ENCODE data around the gene EPB41L4B.
"Not testable (repeated sequence)": the region's sequence is repeated elsewhere in the genome, so short reads cannot be mapped to it uniquely, and the experiment has no call there.

The EPB41L4B gene

DNA sequence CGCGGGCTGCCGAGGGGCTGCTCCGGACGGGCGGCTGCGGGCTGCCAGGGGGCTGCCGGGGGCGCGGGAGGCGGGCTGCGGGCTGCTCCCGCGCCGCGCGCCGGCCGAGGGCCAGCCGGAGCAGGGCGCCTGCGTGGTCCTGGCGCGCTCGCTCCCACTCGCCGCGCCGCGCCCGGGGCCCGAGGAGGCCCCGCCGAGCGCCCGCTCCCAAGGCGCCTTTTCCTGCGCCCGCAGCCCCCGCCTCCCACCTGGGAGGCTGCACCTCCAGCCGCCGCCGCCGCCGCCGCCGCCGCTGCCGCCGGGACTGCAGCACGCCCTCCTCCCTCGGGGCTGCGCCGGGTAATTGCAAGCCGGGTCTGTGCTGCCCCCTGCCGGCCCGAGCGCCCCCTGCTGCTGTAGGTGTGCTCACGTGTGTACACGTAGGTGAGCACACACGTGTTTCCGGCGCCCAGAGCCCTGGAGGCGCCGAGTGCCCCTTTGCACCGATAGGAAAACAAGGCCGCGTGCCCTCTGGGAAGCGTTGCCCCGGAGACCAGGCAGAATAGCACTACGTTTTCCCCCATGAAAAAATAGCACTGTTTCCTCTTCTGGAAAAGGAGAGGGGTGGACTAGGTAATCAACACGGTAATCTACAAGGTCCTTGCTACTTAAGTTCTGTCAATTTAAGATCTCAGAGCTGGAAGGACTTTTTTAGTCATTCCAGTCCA, at the start of gene EPB41L4B:
TSS of gene EPB41L4B (minus strand) at position 318 of the 707 bp plus-strand sequence. CDS start 613 bp downstream, outside the sequence.
- DNase-seq (ENCODE audit: low read depth), result no peak

DNA sequence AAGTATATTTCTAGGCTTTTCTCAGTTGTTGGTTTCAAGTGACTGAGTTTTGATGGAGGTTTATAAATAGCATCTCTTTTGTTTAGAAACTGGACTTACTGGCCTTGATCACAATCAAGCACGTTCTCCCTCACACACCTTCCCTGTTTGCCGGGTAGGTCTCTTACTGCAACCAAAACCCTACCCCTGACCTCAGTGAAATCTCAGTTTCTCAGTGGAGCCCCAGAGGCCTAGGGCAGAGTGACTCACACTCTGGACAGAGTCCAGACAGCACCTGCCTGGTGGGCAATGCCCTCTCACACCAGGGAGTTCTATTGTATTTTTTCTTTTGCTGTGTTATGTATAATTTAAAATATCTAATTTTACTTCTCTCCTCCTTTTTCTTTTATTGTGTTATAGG, 48.4 kb upstream of the EPB41L4B start:
- DNase-seq (ENCODE audit: low read depth), result no peak

DNA sequence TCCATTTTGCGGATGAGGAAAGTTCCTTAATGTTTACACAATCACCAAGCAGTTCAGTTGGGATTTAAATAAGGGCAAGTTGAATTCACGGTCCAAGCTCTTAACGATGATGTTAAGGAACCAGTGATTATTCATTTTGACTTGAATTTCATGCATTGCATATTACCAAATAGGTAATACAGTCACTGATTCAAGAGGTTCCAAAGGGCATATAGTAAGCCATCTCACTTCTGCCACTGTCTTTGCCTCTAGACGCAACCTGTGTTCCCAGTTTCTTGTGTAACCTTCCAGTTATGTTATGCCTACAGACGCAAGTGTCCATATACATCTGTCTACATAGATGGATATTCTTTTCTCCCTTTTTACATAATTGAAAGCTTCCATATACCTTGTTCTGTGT, 39.9 kb upstream of the EPB41L4B start:
- DNase-seq (ENCODE audit: low read depth), result no peak

DNA sequence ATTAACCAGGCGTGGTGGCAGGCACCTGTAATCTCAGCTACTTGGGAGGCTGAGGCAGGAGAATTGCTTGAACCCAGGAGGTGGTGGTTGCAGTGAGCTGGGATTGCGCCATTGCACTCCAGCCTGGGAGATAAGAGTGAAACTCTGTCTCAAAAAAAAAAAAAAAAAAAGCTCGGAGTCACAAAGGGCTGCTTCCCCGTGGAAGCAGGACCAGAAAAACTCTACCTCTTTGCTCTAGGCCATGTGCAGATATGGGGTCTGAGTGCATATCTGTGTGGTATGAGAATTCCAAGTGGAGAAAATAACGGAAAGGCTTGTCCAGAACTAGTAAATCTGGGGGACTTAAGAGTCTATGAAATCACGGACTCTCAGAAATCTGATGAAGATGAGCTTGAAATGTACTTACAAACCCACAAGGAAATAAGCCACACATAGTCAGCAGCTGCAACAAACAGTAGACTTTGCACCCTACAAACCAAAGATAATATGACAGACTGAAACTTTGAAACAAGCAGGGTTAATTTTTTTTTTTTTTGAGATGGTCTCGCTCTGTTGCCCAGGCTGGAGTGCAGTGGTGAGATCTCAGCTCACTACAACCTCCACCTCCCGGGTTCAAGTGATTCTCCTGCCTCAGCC, 38.2 kb upstream of the EPB41L4B start:
- not testable (repeated sequence) for DNase-seq (ENCODE audit: low read depth)

DNA sequence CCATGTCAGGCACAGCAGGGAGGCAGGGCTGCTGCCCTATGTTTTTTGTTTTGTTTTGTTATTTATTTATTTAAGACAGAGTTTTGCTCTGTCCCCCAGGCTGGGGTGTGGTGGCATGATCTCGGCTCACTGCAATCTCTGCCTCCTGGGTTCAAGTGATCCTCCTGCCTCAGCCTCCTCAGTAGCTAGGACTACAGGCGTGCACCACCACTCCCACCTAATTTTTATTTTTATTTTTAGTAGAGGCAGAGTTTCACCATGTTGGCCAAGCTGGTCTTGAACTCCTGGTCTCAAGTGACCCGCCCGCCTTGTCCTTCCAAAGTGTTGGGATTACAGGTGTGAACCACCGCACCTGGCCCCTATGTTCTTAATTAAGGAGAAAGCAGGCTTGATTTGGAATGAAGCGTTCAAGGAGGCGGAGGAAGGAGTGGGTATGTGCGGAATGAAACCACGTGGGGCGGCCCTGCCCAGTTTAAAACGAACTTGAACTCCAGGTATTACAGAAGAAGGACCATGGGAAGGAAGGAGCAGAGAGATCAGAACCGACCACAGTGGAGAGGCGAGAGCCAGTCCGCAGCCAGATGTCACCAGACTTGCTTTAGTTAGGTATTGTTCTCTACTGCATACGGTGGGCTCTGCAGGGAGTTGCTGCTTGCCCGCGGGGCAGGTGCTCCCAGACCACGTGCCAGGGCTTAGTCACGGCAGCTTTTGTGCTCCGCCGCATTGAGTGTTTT, 34.9 kb upstream of the EPB41L4B start:
- DNase-seq (ENCODE audit: low read depth), result no peak

DNA sequence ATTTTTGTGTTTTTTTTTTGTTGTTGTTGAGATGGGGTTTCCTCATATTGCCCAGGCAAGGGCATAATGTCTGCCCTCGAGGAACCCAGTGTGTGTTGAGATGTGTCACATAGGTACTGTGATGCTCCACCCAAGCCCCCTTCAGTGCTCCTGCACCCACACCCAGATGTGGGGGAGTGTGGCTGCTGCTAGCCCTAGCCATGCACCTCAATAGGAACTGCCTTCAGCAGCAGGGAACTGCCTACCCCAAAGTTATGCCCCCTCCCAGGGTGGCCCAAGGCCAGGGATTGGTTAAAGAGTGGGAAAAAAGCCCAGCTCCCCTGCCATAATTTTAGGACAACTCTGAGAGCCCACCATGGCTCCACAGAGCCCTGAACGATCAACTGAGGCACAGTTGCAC, 33.3 kb upstream of the EPB41L4B start:
- DNase-seq (ENCODE audit: low read depth), result no peak

DNA sequence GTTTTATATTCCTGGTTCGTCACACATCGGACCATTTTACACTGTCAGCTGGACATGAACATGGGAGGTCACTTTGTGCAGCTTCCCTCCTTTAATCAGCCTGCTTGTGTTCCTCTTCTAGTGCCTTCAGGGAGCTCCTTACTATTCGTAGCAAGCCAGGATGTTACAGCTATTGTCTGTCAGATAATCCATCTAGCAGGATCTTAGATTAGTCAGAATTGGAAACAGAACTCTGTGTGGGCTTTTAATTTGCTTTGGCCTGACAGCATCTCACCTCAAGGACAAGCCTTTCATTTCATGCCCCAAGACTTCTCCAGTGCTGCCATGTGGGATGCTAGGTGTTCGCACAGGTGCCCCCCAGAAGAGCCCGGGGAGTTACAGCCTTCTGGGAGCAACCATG, 30.2 kb upstream of the EPB41L4B start:
- DNase-seq (ENCODE audit: low read depth), result no peak

DNA sequence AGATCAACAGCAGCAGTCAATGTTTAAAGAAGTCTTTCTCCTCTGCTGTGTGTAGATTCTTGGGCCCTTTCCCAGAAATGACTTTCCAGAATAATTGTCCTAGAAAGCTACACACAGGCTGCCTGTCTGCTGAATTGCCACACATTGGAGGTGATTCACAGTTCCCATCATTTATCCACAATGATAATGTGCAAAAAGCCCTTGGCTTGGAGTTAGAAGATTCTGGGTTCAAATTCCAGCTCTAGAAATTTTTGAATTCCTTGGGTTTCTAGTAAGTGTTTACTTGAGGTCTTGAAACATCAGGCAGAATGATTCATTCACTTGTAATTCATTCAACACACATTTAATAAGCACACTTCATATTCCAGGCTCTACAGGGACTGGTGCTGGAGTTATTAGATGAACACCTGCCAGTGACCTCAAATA, 28.6 kb upstream of the EPB41L4B start:
- peak; percentile 98 for DNase-seq (ENCODE audit: low read depth)

DNA sequence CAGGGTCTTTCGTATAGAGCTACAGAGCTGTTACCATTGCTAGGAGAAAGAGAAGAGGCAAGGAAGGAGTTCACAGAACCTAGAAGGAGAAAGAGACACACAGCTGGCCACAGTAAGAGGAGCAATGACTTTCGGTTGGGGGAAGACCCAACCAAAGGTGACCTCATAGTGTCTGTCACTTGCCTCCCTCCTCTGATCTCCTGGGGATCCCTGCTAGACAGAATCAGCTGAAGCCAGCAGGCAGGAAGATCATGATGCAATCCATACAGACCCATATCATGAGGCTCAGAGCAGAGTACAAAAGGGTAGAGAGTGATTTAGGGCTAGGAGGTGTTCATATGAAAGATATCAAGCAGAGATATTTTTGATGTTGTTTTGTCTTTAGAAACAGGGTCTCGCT, 26.0 kb upstream of the EPB41L4B start:
- DNase-seq (ENCODE audit: low read depth), result no peak

DNA sequence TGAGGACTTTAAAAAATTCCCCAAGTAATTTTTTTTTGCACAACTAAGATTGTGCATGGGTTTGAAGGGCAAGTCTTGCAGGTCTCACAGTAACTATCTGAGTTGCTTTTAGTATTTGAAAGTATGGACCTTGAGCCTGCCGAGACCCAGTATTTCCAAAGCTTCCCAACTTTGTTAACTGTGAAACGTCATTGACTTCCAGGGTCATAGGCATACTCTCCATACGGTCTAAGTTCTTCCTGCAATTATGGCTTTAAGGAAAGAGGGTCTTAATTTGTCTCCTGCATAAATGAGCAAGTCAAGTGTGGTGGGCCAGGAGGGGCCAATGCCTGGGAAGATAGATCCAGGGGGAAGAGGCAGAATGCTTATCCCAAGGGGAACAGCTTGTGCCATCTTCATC, 24.0 kb upstream of the EPB41L4B start:
- DNase-seq (ENCODE audit: low read depth), result no peak

DNA sequence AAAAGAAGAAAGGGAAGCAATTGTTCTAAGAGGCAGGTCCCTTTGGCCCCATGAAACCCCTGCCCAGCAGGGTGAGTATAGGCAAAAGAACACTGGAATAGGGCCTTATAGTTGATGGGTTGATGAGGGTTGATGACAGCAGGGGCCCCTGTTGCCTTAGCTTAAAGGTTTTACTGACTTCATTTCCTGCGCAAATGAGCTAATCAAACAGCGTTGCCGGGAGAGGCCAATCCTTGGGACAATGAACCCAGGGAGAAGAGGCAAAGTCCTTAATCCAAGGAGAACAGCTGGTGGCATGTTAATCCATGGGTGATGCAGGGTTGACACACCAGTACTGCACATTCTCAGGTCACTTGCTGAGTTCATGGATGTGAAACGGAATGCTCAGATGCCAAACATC, 22.0 kb upstream of the EPB41L4B start:
- no peak for DNase-seq (ENCODE audit: low read depth)

DNA sequence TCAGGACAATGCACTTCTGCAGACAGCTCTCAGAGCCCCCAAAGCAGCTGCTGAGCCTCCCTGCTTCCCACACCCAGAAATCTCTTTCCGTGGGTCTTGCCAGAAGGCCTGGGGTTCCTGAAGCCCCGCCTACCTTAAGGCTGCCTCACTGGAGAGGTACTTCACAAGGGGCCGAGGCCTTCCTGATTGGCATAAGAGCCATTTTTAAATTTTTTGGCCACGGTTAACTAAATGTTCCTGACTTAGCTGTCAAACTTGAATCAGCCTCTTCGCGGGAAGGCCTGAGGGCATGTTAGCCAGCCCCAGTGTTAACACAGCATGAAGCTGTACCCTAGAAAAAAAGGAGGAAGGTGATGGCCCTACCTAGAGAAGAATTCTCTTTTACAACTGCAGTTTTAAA, 20.7 kb upstream of the EPB41L4B start:
- no peak for DNase-seq (ENCODE audit: low read depth)

DNA sequence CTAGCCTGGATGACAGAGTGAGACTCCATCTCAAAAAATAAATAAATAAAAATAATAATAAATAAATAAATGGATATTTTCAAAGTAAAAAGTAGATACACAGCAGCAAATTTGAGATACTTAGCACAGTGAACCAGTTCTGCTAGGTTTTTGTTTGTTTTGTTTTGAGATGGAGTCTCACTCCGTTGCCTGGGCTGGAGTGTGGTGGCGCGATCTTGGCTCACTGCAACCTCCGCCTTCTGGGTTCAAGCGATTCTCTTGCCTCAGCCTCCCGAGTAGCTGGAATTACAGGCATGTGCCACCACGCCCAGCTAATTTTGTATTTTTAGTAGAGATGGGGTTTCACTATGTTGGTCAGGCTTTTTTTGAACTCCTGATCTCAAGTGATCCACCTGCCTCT, 20.1 kb upstream of the EPB41L4B start:
- not testable (repeated sequence) for DNase-seq (ENCODE audit: low read depth)

DNA sequence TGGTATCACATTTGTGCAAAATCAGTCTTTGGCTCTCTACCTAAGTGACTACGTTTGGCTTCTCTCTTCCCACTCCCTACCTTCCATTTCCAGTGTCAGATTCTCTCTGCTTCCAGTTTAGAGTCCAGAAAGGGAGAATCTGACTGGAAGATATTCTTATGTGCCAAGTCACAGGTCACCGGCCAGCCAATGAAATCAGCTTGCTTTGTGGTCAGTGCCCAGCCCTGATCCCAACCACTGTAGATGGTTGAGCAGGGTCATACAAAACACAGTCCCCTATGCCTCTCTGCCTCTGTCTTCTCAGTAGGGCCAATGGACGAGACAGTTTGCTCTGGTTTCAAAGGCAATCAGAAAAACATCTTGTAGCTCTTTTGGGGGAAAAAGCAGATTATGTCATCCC, 15.6 kb upstream of the EPB41L4B start:
- no peak for DNase-seq (ENCODE audit: low read depth)

DNA sequence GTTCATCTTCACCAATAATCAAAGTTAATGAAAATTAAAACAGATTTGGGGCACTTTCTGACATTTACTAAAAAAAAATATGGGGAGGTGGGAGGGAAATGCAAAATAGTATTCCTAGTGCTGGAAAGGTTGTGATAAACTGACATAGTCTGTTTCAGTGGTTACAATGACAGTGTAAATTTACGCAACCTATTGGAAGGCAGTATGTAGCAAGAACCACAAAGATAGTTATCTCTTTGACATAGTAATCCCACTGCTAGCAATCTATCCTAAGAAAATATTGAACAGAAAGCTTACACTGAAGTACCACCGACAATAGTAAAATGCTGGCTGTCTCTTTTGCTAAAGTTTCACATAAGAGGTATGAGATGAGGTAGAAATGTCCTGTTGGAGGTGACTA, 15.1 kb upstream of the EPB41L4B start:
- no peak for DNase-seq (ENCODE audit: low read depth)

DNA sequence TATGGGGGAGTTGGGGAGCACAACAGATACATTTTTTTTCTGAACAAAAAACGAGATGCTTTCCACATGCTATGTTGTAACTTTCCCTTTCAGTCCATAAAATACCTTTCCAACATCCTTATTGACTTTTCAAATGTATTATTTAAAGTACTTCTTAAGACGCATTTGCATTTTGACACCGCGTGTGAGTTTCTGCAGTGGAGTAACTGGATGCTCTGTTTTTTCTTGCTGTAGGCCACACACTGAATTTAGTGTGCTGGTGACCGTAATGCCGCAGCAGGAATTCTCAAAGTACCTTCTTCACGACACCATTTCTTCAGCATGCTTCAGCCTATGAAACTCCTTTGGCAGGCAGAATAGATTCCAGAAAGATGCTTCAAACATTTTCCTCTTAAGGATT, 14.3 kb upstream of the EPB41L4B start:
- no peak for DNase-seq (ENCODE audit: low read depth)

DNA sequence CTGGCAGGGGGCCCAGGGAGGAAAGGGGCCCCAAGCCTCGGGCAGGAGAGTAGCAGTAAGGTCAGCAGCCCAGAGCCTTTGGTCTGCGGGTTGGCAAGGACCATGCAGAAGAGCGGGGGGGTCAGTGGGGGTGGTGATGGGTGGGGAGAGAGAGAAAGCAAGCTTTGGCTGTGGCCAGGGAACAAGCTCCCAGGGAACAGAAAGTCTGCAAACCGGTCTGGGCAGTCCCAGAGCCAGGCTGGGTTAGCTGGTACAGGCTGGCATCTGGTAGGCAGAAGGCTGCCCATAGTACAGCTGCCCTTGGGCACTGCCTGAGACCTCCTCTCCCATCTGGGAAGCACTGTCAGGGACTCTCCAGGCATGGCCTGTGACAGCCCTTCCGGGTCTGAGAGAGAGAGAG, 10.5 kb upstream of the EPB41L4B start:
- peak; percentile 39 for DNase-seq (ENCODE audit: low read depth)

DNA sequence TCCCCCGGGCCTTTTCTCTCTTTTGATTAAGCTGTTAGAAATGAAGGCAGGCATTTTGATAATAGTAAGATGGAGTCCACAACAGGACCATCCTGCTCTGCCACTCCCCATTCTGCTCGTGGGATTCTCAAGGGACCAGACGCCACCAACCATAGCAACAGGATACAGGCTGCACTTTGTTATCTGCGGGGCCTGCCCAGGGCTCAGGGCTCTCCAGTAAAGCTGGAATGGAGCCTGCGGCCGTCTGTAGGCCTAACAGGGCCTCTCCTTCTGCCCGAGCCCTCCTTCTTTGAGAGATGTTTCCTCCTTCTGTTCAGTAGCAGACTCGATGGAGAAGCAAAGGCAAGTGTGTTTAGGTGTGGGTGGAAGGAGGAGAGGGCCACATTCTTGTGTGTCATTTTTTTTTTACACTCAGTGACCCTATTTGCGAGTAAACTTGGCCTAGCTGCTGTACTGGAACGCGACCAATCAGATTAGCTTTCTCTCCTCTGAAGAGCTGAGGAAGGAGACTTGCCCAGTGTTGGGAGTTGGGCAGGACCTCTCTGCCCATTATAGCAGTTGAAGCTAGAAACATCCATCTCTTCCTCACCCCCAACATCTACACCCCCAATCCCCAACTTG, 8.9 kb upstream of the EPB41L4B start:
- no peak for DNase-seq (ENCODE audit: low read depth)

DNA sequence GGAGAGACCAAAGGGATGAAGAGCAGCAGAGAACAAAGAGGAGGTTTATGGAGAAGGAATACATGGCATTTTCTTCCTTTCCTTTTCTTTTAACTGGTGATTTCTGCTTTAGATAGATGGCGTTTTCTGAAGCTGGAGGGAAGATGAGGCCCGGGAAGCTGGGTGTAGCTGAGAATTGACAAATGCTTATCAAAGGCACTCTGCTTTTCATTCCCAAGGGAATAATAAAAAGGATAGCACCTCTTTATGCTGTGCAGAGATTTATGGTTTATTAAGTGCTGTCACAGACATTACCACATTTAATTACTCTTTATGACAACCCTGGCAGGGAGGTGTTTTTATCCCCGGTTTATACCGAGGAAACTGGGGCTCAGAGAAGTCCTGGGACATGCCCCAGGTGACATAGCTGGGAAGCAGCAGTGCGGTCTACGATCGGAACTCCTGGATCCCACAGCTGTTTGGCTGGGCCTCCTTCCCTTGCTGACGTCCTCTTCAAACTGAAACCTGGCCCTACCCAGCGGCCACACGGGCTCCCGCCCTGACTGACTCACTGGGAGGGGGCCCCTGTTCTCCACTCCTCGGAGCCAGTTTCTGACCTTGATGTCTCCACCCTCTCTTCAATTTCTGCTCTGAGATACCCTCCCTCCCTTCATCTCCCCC, 8.2 kb upstream of the EPB41L4B start:
- DNase-seq (ENCODE audit: low read depth), result no peak

DNA sequence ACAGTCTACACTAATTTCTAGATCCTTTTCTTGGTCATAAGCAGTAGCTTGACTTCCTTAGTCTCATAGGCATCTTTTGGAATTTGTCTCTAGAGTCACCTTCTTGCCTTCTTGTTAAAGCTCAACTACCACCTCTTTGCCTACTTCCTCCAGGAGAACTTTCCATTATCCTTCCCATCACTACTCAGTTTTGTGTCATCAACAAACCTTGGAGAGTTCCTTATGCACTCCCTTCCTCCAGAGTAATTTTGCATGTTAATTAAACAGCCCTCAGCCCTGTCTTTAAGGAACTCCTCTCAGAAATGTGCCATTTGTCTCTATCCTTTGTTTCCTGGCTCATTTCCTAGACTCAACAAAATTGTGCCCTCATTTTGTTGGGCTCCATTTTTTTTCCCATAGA, 4.2 kb upstream of the EPB41L4B start:
- no peak for DNase-seq (ENCODE audit: low read depth)

DNA sequence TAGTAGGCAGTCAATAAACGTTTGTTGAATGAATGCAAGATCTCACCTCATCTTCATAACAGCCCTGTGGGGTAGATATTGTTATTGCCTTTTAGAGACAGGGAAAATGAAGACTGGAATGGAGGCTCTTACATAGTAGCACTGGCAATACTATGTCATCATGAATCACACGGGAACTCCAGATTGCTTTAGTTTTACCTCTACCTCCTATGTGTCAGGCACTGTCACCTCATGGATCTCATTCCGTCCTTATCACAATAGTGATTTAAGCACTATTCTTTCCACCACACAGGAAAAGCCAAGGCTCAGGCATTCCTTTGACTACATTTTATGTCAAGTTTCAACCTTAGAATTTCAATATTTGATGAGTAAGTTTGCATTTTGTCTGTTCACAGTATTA, 2.9 kb upstream of the EPB41L4B start:
- DNase-seq (ENCODE audit: low read depth), result no peak

DNA sequence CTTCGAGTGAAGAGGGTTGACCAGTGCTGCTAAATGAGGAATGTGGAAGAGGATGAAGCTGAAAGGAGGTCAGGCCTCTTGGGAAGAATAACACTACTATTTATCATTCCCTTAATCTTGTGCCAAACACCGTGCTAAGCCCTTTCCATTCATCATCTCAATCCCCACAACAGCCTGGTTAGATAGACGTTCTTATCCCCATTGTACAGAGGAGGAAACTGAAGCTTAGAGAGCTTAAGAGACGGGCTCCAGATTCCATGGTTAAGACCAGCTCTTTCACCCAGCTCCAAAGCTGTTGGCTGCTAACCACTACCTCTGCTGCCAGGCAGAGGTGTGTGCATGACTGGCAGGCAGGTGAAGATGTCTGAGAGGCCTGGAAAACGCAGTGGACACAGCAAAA, 868 bp upstream of the EPB41L4B start:
- DNase-seq (ENCODE audit: low read depth), result no peak

Data from stromal cell of bone marrow (primary cell).